Measurements from ENCODE around the gene STX7. TPM values are rescaled to one million over a fixed set of nuclear protein-coding genes. Genes with fewer than 3 reads are reported as not detected.

Gene STX7
- total RNA-seq, 2 donors from 2014 or later = 36.6 to 41.7 TPM

- H3K27me3 Mint-ChIP-seq (ENCODE audit: insufficient read depth) = no peaks in the 10 kb centered on the region
- H3K4me1 Mint-ChIP-seq = no peaks in the 10 kb centered on the region
- TF ChIP-seq, protein P1, sequence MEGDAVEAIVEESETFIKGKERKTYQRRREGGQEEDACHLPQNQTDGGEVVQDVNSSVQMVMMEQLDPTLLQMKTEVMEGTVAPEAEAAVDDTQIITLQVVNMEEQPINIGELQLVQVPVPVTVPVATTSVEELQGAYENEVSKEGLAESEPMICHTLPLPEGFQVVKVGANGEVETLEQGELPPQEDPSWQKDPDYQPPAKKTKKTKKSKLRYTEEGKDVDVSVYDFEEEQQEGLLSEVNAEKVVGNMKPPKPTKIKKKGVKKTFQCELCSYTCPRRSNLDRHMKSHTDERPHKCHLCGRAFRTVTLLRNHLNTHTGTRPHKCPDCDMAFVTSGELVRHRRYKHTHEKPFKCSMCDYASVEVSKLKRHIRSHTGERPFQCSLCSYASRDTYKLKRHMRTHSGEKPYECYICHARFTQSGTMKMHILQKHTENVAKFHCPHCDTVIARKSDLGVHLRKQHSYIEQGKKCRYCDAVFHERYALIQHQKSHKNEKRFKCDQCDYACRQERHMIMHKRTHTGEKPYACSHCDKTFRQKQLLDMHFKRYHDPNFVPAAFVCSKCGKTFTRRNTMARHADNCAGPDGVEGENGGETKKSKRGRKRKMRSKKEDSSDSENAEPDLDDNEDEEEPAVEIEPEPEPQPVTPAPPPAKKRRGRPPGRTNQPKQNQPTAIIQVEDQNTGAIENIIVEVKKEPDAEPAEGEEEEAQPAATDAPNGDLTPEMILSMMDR (conservative IDR thresholded peaks at IDR 0.05) = no peak
- 90 to 91% methylated on average over 2 of the region's 2 CpGs for WGBS, 2 experiments (ENCODE audit: insufficient coverage in 1 of 2, insufficient read length in 1 of 2)
- H3K36me3 Mint-ChIP-seq (ENCODE audit: low read depth) = no peaks in the 10 kb centered on the region
- H3K36me3 ChIP-seq (ENCODE audit: control insufficient read depth, insufficient read depth, low read length) = peaks cover 15% of the 10 kb centered on the region
- H3K9me3 ChIP-seq (ENCODE audit: control insufficient read depth, low read length) = no peaks in the 10 kb centered on the region
- no peak overlapping the region for H3K4me3 Mint-ChIP-seq
- DNase-seq = no peak
- no peak overlapping the region for H3K27ac ChIP-seq (ENCODE audit: low read depth, low read length)
- no peak overlapping the region for H3K9ac ChIP-seq (ENCODE audit: extremely low read depth, low read length, poor library complexity, severe bottlenecking)
- H3K27me3 ChIP-seq (ENCODE audit: control insufficient read depth, insufficient read depth, low read length, poor library complexity, severe bottlenecking) = no peaks in the 10 kb centered on the region
- no peak overlapping the region for H3K27ac Mint-ChIP-seq
- no peaks in the 10 kb centered on the region for H3K4me1 ChIP-seq (ENCODE audit: control insufficient read depth, insufficient read depth, low read length)
- no peak overlapping the region for H3K4me3 ChIP-seq (ENCODE audit: low read length)
- H3K9me3 Mint-ChIP-seq = no peaks in the 10 kb centered on the region
Observed at GRCh38 chr6:132479131-132479530, 33.8 kb downstream of the STX7 start.

GRCh38 chr6:132478674-132479073, 34.2 kb downstream of the STX7 start:
- Mint-ChIP-seq H3K36me3 (ENCODE audit: low read depth) (no peaks in the 10 kb centered on the region), H3K27ac (no peak overlapping the region), H3K27me3 (ENCODE audit: insufficient read depth) (no peaks in the 10 kb centered on the region), H3K4me3 (no peak overlapping the region), H3K4me1 (no peaks in the 10 kb centered on the region), H3K9me3 (no peaks in the 10 kb centered on the region)
- no peak overlapping the region for H3K27ac ChIP-seq (ENCODE audit: low read depth, low read length)
- no peaks in the 10 kb centered on the region for H3K27me3 ChIP-seq (ENCODE audit: control insufficient read depth, insufficient read depth, low read length, poor library complexity, severe bottlenecking)
- WGBS, 2 experiments (ENCODE audit: insufficient coverage in 1 of 2, insufficient read length in 1 of 2) = 91 to 92% methylated on average over 5 of the region's 5 CpGs
- H3K36me3 ChIP-seq (ENCODE audit: control insufficient read depth, insufficient read depth, low read length) = peaks cover 15% of the 10 kb centered on the region
- no peaks in the 10 kb centered on the region for H3K4me1 ChIP-seq (ENCODE audit: control insufficient read depth, insufficient read depth, low read length)
- TF ChIP-seq, protein P1 (conservative IDR thresholded peaks at IDR 0.05) = no peak
- H3K9me3 ChIP-seq (ENCODE audit: control insufficient read depth, low read length) = no peaks in the 10 kb centered on the region
- no peak overlapping the region for H3K4me3 ChIP-seq (ENCODE audit: low read length)
- H3K9ac ChIP-seq (ENCODE audit: extremely low read depth, low read length, poor library complexity, severe bottlenecking) = no peak overlapping the region
- no peak for DNase-seq

- Histone ChIP-seq H3K4me1 (ENCODE audit: control insufficient read depth, insufficient read depth, low read length) (no peaks in the 10 kb centered on the region), H3K4me3 (ENCODE audit: low read length) (no peak overlapping the region), H3K27ac (ENCODE audit: low read depth, low read length) (no peak overlapping the region), H3K9ac (ENCODE audit: extremely low read depth, low read length, poor library complexity, severe bottlenecking) (no peak overlapping the region), H3K9me3 (ENCODE audit: control insufficient read depth, low read length) (no peaks in the 10 kb centered on the region), H3K36me3 (ENCODE audit: control insufficient read depth, insufficient read depth, low read length) (peaks cover 13% of the 10 kb centered on the region), H3K27me3 (ENCODE audit: control insufficient read depth, insufficient read depth, low read length, poor library complexity, severe bottlenecking) (no peaks in the 10 kb centered on the region)
- no peak overlapping the region for H3K27ac Mint-ChIP-seq
- H3K27me3 Mint-ChIP-seq (ENCODE audit: insufficient read depth) = no peaks in the 10 kb centered on the region
- TF ChIP-seq, protein P1 (conservative IDR thresholded peaks at IDR 0.05) = no peak
- no peaks in the 10 kb centered on the region for H3K36me3 Mint-ChIP-seq (ENCODE audit: low read depth)
- no peaks in the 10 kb centered on the region for H3K4me1 Mint-ChIP-seq
- no peaks in the 10 kb centered on the region for H3K9me3 Mint-ChIP-seq
- no peak for DNase-seq
- H3K4me3 Mint-ChIP-seq = no peak overlapping the region
- WGBS, 2 experiments (ENCODE audit: insufficient coverage in 1 of 2, insufficient read length in 1 of 2) = 85 to 90% methylated on average over 1 to 2 of the region's 2 CpGs
Observed at GRCh38 chr6:132478266-132478665, 34.6 kb downstream of the STX7 start.
